Measurements from ENCODE around the gene SLC16A9.

The SLC16A9 gene

GRCh38 chr10:59624951-59625350 is 84.7 kb downstream of the SLC16A9 start (continued):
- no peak for TF ChIP-seq ARNTL (CRISPR knock-in tag; IDR thresholded peaks at IDR 0.05; ENCODE audit: borderline replicate concordance, low read depth)
- no peak for TF ChIP-seq CREB5 (CRISPR knock-in tag; IDR thresholded peaks at IDR 0.05; ENCODE audit: low read depth)
- no peak for TF ChIP-seq PPARA (CRISPR knock-in tag; IDR thresholded peaks at IDR 0.05; ENCODE audit: borderline replicate concordance)
- TF ChIP-seq ZFP30 (CRISPR knock-in tag; IDR thresholded peaks at IDR 0.05), result no peak

GRCh38 chr10:59624136-59624535 is 85.5 kb downstream of the SLC16A9 start:
- TF ChIP-seq ESRRG (CRISPR knock-in tag; IDR thresholded peaks at IDR 0.05), result no peak
- no peak for ATAC-seq

DNA sequence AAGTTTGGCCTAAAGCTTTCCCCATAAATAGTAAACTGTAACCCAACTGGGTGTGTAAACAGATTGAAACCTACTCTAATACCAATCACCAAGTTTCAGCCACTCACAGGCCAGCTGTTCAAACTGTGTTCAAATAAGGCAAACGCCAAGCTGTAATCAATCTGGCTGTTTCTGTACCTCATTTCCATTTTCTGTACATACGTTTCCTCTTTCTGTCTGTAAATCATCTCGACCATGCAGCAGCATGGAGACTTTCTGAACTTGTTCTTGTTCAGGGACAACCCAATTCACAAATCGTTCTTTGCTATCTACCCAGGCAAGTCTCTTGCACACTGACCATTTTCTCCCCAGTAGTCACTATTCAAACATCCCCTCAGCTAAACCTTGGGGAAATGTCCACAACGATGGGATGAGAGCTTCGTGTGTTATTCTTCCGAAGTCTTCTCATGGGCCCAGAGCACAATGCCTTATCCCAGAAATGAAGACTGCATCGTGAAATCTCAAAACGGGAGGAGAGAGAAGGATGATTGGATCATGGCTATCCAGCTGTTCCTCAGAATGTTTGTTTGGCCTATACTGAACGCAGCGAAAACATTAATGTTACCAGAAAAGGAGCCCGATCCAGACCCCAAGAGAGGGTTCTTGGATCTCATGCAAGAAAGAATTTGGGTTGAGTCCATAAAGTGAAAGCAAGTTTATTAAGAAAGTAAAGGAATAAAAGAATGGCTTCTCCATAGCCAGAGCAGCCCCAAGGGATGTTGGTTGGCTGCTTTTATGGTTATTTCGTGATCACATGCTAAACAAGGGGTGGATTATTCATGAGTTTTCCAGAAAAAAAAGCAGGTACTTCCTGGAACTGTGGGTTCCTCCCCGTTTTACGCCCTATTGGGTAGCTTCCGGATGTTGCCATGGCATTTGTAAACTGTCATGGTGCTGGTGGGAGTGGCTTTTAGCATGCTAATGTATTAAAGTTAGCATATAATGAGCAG is 86.2 kb downstream of the SLC16A9 start:
- ATAC-seq, result no peak
- TF ChIP-seq ARNTL (CRISPR knock-in tag; IDR thresholded peaks at IDR 0.05; ENCODE audit: borderline replicate concordance, low read depth) (no peak), TCF4 (CRISPR knock-in tag; IDR thresholded peaks at IDR 0.05; ENCODE audit: borderline replicate concordance) (no peak), PATZ1 (CRISPR knock-in tag; IDR thresholded peaks at IDR 0.05; ENCODE audit: borderline replicate concordance) (no peak)

DNA sequence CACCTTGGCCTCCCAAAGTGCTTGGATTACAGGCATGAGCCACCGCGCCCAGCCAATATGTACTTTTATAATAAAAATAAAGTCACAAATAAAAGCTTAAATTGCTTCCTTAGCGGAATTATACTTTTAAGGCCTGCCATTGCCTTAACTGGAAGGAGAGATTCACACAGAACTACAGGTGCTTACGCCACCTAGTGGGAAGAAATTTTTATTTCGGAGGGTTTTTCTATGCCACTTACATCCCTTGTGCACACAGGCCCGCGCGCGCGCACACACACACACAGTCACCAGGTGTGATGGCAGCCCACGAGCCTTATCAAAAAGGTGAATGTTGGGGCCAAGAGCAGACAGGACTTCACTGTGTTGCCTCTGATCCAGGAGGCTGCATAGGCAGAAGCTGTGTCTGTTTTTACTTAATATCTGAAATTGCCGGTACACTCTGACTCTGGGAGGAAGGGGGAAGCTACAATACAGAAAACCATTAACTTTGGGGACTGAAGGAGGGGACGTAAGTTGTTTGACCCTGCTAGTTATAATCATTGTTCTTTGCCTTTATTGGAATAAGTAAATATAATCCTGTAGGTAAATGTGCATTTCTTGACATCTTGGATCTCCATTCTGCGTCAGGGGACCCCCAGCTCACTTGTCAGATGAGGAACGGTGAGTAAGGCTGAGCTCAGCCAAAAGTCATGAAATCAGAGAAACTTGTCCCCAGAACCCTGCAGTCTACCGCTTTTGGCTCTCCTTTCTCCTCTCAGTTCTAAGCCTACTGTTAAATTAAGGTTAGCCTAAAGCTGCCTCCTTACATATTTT is 87.1 kb downstream of the SLC16A9 start:
- peak; percentile 39; the same call in 2 of the 3 replicates for ATAC-seq
- TF ChIP-seq RARB (CRISPR knock-in tag; IDR thresholded peaks at IDR 0.05) (no peak), BACH2 (CRISPR knock-in tag; IDR thresholded peaks at IDR 0.05; ENCODE audit: borderline replicate concordance) (no peak), CREB5 (CRISPR knock-in tag; IDR thresholded peaks at IDR 0.05; ENCODE audit: low read depth) (no peak), ZFP3 (CRISPR knock-in tag; IDR thresholded peaks at IDR 0.05) (no peak), SNAI2 (CRISPR knock-in tag; IDR thresholded peaks at IDR 0.05) (no peak), ZNF8 (CRISPR knock-in tag; IDR thresholded peaks at IDR 0.05) (no peak), TCF4 (CRISPR knock-in tag; IDR thresholded peaks at IDR 0.05; ENCODE audit: borderline replicate concordance) (no peak), PATZ1 (CRISPR knock-in tag; IDR thresholded peaks at IDR 0.05; ENCODE audit: borderline replicate concordance) (no peak), PPARA (CRISPR knock-in tag; IDR thresholded peaks at IDR 0.05; ENCODE audit: borderline replicate concordance) (no peak), TSHZ2 (CRISPR knock-in tag; IDR thresholded peaks at IDR 0.05) (no peak), ARNTL (CRISPR knock-in tag; IDR thresholded peaks at IDR 0.05; ENCODE audit: borderline replicate concordance, low read depth) (no peak), CSDC2 (CRISPR knock-in tag; IDR thresholded peaks at IDR 0.05) (no peak), TOX (CRISPR knock-in tag; IDR thresholded peaks at IDR 0.05; ENCODE audit: borderline replicate concordance) (no peak)
- TF ChIP-seq, protein P1, sequence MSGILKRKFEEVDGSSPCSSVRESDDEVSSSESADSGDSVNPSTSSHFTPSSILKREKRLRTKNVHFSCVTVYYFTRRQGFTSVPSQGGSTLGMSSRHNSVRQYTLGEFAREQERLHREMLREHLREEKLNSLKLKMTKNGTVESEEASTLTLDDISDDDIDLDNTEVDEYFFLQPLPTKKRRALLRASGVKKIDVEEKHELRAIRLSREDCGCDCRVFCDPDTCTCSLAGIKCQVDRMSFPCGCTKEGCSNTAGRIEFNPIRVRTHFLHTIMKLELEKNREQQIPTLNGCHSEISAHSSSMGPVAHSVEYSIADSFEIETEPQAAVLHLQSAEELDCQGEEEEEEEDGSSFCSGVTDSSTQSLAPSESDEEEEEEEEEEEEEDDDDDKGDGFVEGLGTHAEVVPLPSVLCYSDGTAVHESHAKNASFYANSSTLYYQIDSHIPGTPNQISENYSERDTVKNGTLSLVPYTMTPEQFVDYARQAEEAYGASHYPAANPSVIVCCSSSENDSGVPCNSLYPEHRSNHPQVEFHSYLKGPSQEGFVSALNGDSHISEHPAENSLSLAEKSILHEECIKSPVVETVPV (CRISPR knock-in tag; IDR thresholded peaks at IDR 0.05), result no peak
